Hair follicle dermal papilla cell (primary cell): ENCODE data around the gene DENND1B. TPM values are rescaled to one million over a fixed set of nuclear protein-coding genes. Genes with fewer than 3 reads are reported as not detected.

Source experiments
- small RNA-seq: library from RNA; depleted of rRNA; stranded (forward); fragments of <200 nt; gene quantifications from one replicate; pipeline ENCODE3, GENCODE V24; 2012
- total RNA-seq: library from RNA; depleted of rRNA; stranded (reverse); fragments of >200 nt; gene quantifications from 2 replicates; pipeline ENCODE4 v1.2.3, GENCODE V29; 2012

Gene DENND1B, protein sequence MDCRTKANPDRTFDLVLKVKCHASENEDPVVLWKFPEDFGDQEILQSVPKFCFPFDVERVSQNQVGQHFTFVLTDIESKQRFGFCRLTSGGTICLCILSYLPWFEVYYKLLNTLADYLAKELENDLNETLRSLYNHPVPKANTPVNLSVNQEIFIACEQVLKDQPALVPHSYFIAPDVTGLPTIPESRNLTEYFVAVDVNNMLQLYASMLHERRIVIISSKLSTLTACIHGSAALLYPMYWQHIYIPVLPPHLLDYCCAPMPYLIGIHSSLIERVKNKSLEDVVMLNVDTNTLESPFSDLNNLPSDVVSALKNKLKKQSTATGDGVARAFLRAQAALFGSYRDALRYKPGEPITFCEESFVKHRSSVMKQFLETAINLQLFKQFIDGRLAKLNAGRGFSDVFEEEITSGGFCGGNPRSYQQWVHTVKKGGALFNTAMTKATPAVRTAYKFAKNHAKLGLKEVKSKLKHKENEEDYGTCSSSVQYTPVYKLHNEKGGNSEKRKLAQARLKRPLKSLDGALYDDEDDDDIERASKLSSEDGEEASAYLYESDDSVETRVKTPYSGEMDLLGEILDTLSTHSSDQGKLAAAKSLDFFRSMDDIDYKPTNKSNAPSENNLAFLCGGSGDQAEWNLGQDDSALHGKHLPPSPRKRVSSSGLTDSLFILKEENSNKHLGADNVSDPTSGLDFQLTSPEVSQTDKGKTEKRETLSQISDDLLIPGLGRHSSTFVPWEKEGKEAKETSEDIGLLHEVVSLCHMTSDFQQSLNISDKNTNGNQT
- total RNA-seq: 30.1 and 31.3 TPM in 2 replicates

DNA sequence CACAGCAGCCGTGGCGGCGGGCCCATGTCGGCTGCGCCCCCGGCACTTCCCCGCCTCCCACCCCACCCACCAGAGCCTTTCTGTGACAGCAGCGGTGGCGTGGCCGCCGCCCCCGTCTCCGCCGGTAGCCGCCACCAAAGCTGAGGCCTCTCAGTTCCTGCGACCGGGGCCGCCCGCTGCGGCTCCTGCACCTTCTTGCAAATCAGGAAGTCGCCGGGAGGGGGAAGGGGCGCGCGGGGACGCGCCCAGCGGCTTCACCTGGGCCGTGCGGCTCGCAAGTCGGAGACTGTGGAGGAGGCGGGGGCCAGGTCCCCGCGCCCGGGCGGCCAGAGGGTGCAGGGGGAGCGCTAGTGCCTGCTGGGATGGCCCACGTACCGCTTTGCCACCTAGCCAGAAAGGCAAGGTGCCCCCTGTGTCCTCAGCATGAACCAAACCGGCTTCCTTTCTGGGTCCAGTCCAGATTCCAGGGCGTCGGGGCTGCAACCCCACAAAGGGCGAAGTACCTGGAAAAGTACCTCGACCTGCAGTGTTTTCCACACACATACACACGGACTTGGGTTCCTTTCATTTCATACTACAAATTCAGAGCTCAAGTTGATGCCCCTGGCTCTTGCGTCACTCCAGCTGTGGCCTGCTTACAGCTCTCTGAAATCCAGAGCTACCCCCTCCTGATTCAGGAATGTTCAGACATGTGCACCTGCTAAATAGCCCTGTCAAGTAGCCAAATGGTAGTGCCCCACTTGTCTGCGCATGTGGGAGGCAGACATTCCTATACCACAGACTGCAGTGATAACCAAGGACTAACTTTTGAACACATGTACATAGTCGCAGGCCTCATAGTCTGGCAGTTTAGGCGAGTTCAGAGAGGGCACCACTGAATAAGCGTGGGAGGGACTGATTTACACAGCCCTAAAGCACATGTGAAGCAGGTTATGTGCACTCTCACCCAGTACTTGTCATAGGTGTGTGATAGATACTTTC, at the start of gene DENND1B:
TSS of gene DENND1B (minus strand) at position 199 of the 981 bp plus-strand sequence. CDS start 325 bp downstream, outside the sequence.

Small RNA genes within 50 kb of the gene (small RNA-seq; reads per million reads assigned to genes)
- not detected for gene RF00019

Other genes starting within 250 kb of the DENND1B start
- 4.3 and 4.5 TPM in 2 replicates for gene C1orf53, start 127.2 kb upstream of the DENND1B start, total RNA-seq
- 0.12 TPM in 1 of 2 replicates, not detected in the other for gene LHX9, start 141.9 kb upstream of the DENND1B start, total RNA-seq